ENCODE measurements around the gene OARD1. TPM values are rescaled to one million over a fixed set of nuclear protein-coding genes. Genes with fewer than 3 reads are reported as not detected.
A peak's percentile ranks its signal among the peaks of the same experiment; 100 is the strongest.

Gene OARD1
- total RNA-seq, 2 donors from 2014 or later, result 15.0 to 27.4 TPM

DNA sequence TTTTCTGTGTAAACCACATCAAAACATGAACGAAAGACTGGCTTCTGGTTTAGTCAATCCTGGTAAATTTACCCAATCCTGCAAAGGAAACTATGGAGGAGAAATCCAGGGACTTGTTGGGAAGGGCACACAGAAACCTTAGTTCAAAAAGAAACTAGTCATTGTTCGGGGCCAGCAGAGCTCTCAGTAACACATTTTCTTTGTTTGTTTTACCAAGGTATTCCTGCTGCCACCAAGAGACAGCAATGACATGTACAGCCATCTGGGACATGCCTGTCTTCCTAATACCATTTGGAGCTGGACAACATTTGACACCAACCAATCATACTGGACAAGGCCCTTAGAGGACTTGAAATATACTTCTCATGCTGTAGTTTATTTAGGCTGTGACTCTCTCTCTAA, 8.3 kb downstream of the OARD1 start:
- 22 to 30% methylated on average over 2 of the region's 2 CpGs for WGBS, 2 donors
- Histone ChIP-seq H3K4me3 (no peak overlapping the region), H3K9me3 (no peaks in the 10 kb centered on the region), H3K4me1 (peaks cover 80% of the 10 kb centered on the region), H3K27ac (peak overlapping the region; percentile 71 to 85 (median 77)), H3K27me3 (no peaks in the 10 kb centered on the region), H3K36me3 (replicated peaks in 1 of 2; ENCODE audit: insufficient read depth in 1 of 2, low read depth in 2 of 2) (no peaks in the 10 kb centered on the region)
- DNase-seq (no peak), ATAC-seq (no peak)
- no peak for TF ChIP-seq POLR2A (IDR thresholded peaks at IDR 0.05)
- TF ChIP-seq CTCF (IDR thresholded peaks at IDR 0.05), result no peak
- intact Hi-C loops (cut with DNase I), result no loop called here

GRCh38 chr6:41062056-41062455, 10.1 kb downstream of the OARD1 start:
- H3K27me3 ChIP-seq, result no peaks in the 10 kb centered on the region
- H3K4me1 ChIP-seq, result peaks cover 92% of the 10 kb centered on the region
- intact Hi-C loops (cut with DNase I), result no loop called here
- ATAC-seq, result no peak
- no peak for DNase-seq
- H3K36me3 ChIP-seq (replicated peaks in 1 of 2; ENCODE audit: insufficient read depth in 1 of 2, low read depth in 2 of 2), result no peaks in the 10 kb centered on the region
- peak overlapping the region in 3 of 4 donors; percentile 60 to 85 (median 72) for H3K27ac ChIP-seq
- H3K4me3 ChIP-seq, result no peak overlapping the region
- H3K9me3 ChIP-seq, result no peaks in the 10 kb centered on the region
- 77 to 81% methylated on average over 1 of the region's 1 CpG for whole genome bisulfite sequencing, 2 donors
- TF ChIP-seq POLR2A (IDR thresholded peaks at IDR 0.05), result no peak
- no peak for TF ChIP-seq CTCF (IDR thresholded peaks at IDR 0.05)

GRCh38 chr6:41061196-41061726, 10.9 kb downstream of the OARD1 start:
- TF ChIP-seq CTCF (IDR thresholded peaks at IDR 0.05) (no peak), POLR2A (IDR thresholded peaks at IDR 0.05) (no peak)
- H3K27me3 ChIP-seq, result no peaks in the 10 kb centered on the region
- H3K4me3 ChIP-seq, result no peak overlapping the region
- intact Hi-C loops (cut with DNase I), result no loop called here
- H3K27ac ChIP-seq, result peak overlapping the region in 2 of 4 donors; percentile 60 to 85
- no peaks in the 10 kb centered on the region for H3K36me3 ChIP-seq (replicated peaks in 1 of 2; ENCODE audit: insufficient read depth in 1 of 2, low read depth in 2 of 2)
- DNase-seq, result no peak
- H3K9me3 ChIP-seq, result no peaks in the 10 kb centered on the region
- H3K4me1 ChIP-seq, result peaks cover 92% of the 10 kb centered on the region
- ATAC-seq, result no peak
- WGBS, 2 donors, result 51 to 74% methylated on average over 3 to 13 of the region's 13 CpGs

DNA sequence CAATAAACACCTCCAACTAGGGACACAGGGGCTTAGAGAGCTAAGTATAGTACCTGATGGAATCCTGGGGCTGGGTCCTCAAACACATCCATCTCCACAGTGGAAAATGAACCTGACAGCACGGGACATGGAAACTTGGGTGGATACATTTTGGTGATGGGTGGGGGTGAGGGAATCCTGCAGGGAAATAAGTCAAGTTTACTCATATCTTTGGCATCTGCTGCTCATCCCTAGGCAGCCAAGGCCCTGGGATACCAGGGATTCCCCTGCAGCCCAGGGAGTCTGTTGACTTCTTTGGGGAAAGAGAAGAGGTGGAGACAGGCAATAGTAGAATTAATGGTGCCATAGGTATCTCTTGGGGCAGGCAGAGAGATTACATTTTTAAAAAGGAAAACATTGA, 12.6 kb downstream of the OARD1 start:
- ATAC-seq (no peak), DNase-seq (no peak)
- no peaks in the 10 kb centered on the region for H3K36me3 ChIP-seq (replicated peaks in 1 of 2; ENCODE audit: insufficient read depth in 1 of 2, low read depth in 2 of 2)
- no peaks in the 10 kb centered on the region for H3K9me3 ChIP-seq
- no peak for TF ChIP-seq POLR2A (IDR thresholded peaks at IDR 0.05)
- TF ChIP-seq CTCF (IDR thresholded peaks at IDR 0.05), result no peak
- H3K27me3 ChIP-seq, result no peaks in the 10 kb centered on the region
- intact Hi-C loops (cut with DNase I), result no loop called here
- H3K4me3 ChIP-seq, result no peak overlapping the region
- no peak overlapping the region for H3K27ac ChIP-seq
- WGBS, 2 donors, result 88 to 100% methylated on average over 1 of the region's 1 CpG
- H3K4me1 ChIP-seq, result peaks cover 92% of the 10 kb centered on the region

DNA sequence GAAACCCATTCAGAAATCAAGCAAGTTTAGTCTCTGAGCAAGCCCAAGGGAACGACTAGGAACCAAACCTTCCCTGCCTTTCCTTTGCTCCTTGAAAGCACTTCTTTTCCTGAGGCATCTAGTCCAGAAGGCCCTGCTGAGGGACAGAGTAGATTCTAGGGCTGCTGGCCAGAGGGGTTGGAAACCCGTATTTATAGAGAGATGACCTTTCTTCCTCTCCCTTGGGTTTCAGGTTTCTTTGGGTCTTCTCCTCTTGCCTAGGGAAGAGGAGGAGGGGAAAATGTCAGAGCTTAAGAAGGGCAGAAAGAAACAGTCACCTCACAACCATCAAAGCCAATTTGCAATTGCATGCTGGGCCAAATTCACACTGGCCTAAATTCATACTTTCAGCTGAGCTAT, 13.4 kb downstream of the OARD1 start:
- Histone ChIP-seq H3K4me3 (no peak overlapping the region), H3K36me3 (replicated peaks in 1 of 2; ENCODE audit: insufficient read depth in 1 of 2, low read depth in 2 of 2) (no peaks in the 10 kb centered on the region), H3K9me3 (no peaks in the 10 kb centered on the region), H3K27ac (peak overlapping the region in 3 of 4 donors; percentile 46 to 68 (median 66)), H3K27me3 (no peaks in the 10 kb centered on the region), H3K4me1 (peaks cover 92% of the 10 kb centered on the region)
- WGBS, 2 donors, result 56 to 62% methylated on average over 2 of the region's 2 CpGs
- ATAC-seq, result no peak
- no peak for TF ChIP-seq POLR2A (IDR thresholded peaks at IDR 0.05)
- no peak for TF ChIP-seq CTCF (IDR thresholded peaks at IDR 0.05)
- DNase-seq, result no peak
- intact Hi-C loops (cut with DNase I), result no loop called here

Data from body of pancreas (tissue), 4 donors.